ENCODE results near the gene CDK2. TPM values are rescaled to one million over a fixed set of nuclear protein-coding genes. Genes with fewer than 3 reads are reported as not detected.
"Not testable (repeated sequence)": the region's sequence is repeated elsewhere in the genome, so short reads cannot be mapped to it uniquely, and the experiment has no call there.

The CDK2 gene
- total RNA-seq, 1 experiment from 2014 or later: 76.4 TPM

DNA sequence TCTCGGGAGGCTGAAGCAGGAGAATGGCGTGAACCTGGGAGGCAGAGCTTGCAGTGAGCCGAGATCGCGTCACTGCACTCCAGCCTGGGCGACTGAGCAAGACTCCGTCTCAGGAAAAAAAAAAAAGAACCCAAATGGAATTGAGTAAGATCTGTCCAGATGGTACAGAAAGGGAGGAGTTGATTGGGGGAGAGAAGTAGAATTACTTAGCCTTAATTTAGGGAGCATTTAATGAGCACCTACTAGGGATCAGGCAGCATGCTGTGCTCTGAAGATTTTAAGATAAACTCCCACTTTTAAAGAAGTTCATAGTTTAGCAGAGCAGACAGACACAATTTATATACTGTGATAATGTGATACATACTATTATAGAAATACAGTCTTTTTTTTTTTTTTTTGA is 11.8 kb downstream of the CDK2 start:
- no TSS peak for BruUV-seq (replicated peaks)
- no peaks in the 10 kb centered on the region for H3K27me3 Mint-ChIP-seq (ENCODE audit: unreplicated experiment)
- H3K9me3 Mint-ChIP-seq (ENCODE audit: low read depth, unreplicated experiment): no peaks in the 10 kb centered on the region
- no peak overlapping the region for H3K4me3 Mint-ChIP-seq (ENCODE audit: low read depth, unreplicated experiment)
- TF ChIP-seq, protein P1, sequence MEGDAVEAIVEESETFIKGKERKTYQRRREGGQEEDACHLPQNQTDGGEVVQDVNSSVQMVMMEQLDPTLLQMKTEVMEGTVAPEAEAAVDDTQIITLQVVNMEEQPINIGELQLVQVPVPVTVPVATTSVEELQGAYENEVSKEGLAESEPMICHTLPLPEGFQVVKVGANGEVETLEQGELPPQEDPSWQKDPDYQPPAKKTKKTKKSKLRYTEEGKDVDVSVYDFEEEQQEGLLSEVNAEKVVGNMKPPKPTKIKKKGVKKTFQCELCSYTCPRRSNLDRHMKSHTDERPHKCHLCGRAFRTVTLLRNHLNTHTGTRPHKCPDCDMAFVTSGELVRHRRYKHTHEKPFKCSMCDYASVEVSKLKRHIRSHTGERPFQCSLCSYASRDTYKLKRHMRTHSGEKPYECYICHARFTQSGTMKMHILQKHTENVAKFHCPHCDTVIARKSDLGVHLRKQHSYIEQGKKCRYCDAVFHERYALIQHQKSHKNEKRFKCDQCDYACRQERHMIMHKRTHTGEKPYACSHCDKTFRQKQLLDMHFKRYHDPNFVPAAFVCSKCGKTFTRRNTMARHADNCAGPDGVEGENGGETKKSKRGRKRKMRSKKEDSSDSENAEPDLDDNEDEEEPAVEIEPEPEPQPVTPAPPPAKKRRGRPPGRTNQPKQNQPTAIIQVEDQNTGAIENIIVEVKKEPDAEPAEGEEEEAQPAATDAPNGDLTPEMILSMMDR (IDR thresholded peaks at IDR 0.05; ENCODE audit: unreplicated experiment): no peak
- H3K36me3 Mint-ChIP-seq (ENCODE audit: insufficient read depth, unreplicated experiment): peaks cover 24% of the 10 kb centered on the region
- intact Hi-C loops (cut with micrococcal nuclease; ENCODE audit: unreplicated experiment): no loop called here
- CTCF ChIA-PET: no interaction called here
- H3K27ac Mint-ChIP-seq (ENCODE audit: unreplicated experiment): no peak overlapping the region
- H3K4me1 Mint-ChIP-seq (ENCODE audit: low read depth, unreplicated experiment): peaks cover 29% of the 10 kb centered on the region
- no peak for DNase-seq

DNA sequence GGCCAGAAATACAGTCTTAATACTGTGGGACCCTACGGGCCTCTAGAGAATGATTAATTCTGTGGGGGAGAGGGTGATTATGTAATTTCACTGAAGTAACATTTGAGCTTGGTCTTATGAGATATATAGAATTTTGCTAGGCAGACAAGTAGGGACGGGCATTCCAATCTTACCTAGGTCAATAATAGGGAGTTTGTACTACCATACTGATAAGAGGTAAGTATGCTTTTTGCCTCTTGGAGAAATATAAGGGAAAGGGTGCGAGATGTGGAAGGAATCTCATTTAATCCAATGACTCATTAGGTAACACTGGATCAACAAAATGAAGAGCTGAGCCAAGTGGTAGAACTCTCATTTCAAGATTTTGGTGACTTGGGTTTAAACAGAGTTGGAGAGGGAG is 12.4 kb downstream of the CDK2 start:
- CTCF ChIA-PET: no interaction called here
- no peaks in the 10 kb centered on the region for H3K27me3 Mint-ChIP-seq (ENCODE audit: unreplicated experiment)
- intact Hi-C loops (cut with micrococcal nuclease; ENCODE audit: unreplicated experiment): no loop called here
- peaks cover 29% of the 10 kb centered on the region for H3K4me1 Mint-ChIP-seq (ENCODE audit: low read depth, unreplicated experiment)
- no peak overlapping the region for H3K27ac Mint-ChIP-seq (ENCODE audit: unreplicated experiment)
- no TSS peak for BruUV-seq (replicated peaks)
- peaks cover 30% of the 10 kb centered on the region for H3K36me3 Mint-ChIP-seq (ENCODE audit: insufficient read depth, unreplicated experiment)
- no peaks in the 10 kb centered on the region for H3K9me3 Mint-ChIP-seq (ENCODE audit: low read depth, unreplicated experiment)
- TF ChIP-seq, protein P1 (IDR thresholded peaks at IDR 0.05; ENCODE audit: unreplicated experiment): no peak
- no peak overlapping the region for H3K4me3 Mint-ChIP-seq (ENCODE audit: low read depth, unreplicated experiment)
- DNase-seq: no peak

DNA sequence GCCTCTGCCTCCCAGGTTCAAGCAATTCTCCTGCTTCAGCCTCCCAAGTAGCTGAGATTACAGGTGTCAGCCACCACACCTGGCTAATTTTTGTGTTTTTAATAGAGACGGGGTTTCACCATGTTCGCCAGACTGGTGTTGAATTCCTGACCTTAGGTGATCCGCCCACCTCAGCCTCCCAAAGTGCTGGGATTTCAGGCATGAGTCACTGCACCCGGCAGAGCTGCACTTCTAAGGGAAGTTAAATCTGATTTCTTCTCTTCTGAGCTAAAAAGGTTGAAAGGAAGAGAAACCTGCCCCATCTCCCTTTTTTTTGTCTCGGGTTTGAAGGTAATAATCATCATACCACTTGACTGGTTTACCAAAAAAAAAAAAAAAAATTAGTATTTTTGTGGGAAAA is 15.3 kb downstream of the CDK2 start:
- BruUV-seq (replicated peaks); H3K4me3 Mint-ChIP-seq (ENCODE audit: low read depth, unreplicated experiment); H3K9me3 Mint-ChIP-seq (ENCODE audit: low read depth, unreplicated experiment); H3K27ac Mint-ChIP-seq (ENCODE audit: unreplicated experiment); H3K27me3 Mint-ChIP-seq (ENCODE audit: unreplicated experiment); intact Hi-C loops (cut with micrococcal nuclease; ENCODE audit: unreplicated experiment): not testable (repeated sequence)
- H3K4me1 Mint-ChIP-seq (ENCODE audit: low read depth, unreplicated experiment): peaks cover 22% of the 10 kb centered on the region
- DNase-seq: peak; percentile 38
- CTCF ChIA-PET: interaction anchor here (0.6 to 1.3 kb wide), 4 partner anchors 14 to 243 kb away, joined by 3 to 5 read pairs (median 4); no protein-coding TSS in a partner anchor
- H3K36me3 Mint-ChIP-seq (ENCODE audit: insufficient read depth, unreplicated experiment): peaks cover 44% of the 10 kb centered on the region

DNA sequence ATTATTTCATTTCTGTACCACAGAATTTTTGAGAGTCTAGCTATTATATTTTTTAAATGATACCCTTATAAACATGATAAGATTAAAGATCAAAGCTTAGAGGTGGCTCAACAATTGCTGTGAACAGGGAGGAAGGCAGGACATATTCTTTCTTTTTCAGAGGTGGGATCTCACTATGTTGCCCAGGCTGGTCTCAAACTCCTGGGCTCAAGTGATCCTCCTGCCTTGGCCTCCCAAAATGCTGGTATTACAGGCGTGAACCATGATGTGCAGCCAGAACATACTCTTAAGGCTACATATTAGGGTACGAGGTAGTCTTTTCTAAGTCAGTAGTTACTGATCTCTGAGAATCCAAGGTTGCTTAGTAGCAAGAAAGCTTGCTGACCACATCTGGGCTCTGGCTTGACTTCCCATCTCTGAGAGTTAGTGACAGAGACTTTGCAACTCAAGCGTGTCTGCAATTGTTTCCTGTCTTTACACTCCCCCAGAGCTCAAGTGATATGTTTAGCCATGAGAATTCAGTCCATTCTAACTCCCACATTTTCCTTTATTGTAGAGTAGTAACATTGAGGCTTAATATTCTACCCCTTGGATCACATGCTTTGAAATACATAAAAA is 15.8 kb downstream of the CDK2 start:
- Mint-ChIP-seq H3K4me1 (ENCODE audit: low read depth, unreplicated experiment) (peaks cover 21% of the 10 kb centered on the region), H3K9me3 (ENCODE audit: low read depth, unreplicated experiment) (no peaks in the 10 kb centered on the region), H3K4me3 (ENCODE audit: low read depth, unreplicated experiment) (no peak overlapping the region), H3K36me3 (ENCODE audit: insufficient read depth, unreplicated experiment) (peaks cover 50% of the 10 kb centered on the region), H3K27ac (ENCODE audit: unreplicated experiment) (no peak overlapping the region), H3K27me3 (ENCODE audit: unreplicated experiment) (no peaks in the 10 kb centered on the region)
- intact Hi-C loops (cut with micrococcal nuclease; ENCODE audit: unreplicated experiment): no loop called here
- TF ChIP-seq, protein P1 (IDR thresholded peaks at IDR 0.05; ENCODE audit: unreplicated experiment): no peak
- CTCF ChIA-PET: interaction anchor here (0.6 to 1.1 kb wide), 3 partner anchors 83 to 244 kb away, joined by 3 to 5 read pairs (median 5); no protein-coding TSS in a partner anchor
- no TSS peak for BruUV-seq (replicated peaks)
- no peak for DNase-seq

DNA sequence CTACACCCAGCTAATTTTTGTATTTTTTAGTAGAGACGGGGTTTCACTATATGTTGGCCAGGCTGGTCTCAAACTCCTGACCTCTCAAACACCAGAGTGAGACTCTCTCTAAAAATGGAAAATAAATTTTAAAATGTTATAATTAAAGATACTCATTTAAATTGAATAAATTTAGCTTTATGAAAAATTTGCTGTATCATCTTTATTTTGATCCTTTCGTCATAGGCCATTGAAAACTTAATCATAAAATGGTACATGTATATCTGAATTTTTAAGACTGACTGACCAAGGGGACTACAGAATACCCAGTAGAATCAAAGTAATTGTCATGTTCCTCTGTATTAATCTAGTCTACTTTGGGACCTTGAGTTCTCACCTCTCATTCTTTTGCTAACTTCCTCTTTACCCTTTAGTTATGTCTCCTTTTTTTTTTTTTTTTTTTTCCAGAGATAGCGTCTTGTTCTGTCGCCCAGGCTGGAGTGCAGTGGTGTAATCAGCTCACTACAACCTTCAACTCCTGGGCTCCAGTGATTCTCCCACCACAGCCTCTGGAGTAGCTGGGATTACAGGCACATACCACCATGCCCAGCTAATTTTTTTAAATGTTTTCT is 16.7 kb downstream of the CDK2 start:
- TF ChIP-seq, protein P1 (IDR thresholded peaks at IDR 0.05; ENCODE audit: unreplicated experiment): no peak
- BruUV-seq (replicated peaks): no TSS peak
- DNase-seq: no peak
- no peak overlapping the region for H3K27ac Mint-ChIP-seq (ENCODE audit: unreplicated experiment)
- no peak overlapping the region for H3K4me3 Mint-ChIP-seq (ENCODE audit: low read depth, unreplicated experiment)
- H3K36me3 Mint-ChIP-seq (ENCODE audit: insufficient read depth, unreplicated experiment): peaks cover 53% of the 10 kb centered on the region
- peaks cover 19% of the 10 kb centered on the region for H3K4me1 Mint-ChIP-seq (ENCODE audit: low read depth, unreplicated experiment)
- H3K27me3 Mint-ChIP-seq (ENCODE audit: unreplicated experiment): no peaks in the 10 kb centered on the region
- CTCF ChIA-PET: interaction anchor here (0.7 kb wide), 2 partner anchors 10 to 32 kb away, joined by 3 to 4 read pairs; partner anchors contain the start of gene RAB5B
- intact Hi-C loops (cut with micrococcal nuclease; ENCODE audit: unreplicated experiment): no loop called here
- H3K9me3 Mint-ChIP-seq (ENCODE audit: low read depth, unreplicated experiment): no peaks in the 10 kb centered on the region
